ENCODE results near the gene CCDC74B. TPM values are rescaled to one million over a fixed set of nuclear protein-coding genes. Genes with fewer than 3 reads are reported as not detected.
"Not testable (repeated sequence)": the region's sequence is repeated elsewhere in the genome, so short reads cannot be mapped to it uniquely, and the experiment has no call there.

Gene CCDC74B
- total and polyA plus RNA-seq, 9 donors = 0.76 to 2.2 (median 1.2) TPM

DNA sequence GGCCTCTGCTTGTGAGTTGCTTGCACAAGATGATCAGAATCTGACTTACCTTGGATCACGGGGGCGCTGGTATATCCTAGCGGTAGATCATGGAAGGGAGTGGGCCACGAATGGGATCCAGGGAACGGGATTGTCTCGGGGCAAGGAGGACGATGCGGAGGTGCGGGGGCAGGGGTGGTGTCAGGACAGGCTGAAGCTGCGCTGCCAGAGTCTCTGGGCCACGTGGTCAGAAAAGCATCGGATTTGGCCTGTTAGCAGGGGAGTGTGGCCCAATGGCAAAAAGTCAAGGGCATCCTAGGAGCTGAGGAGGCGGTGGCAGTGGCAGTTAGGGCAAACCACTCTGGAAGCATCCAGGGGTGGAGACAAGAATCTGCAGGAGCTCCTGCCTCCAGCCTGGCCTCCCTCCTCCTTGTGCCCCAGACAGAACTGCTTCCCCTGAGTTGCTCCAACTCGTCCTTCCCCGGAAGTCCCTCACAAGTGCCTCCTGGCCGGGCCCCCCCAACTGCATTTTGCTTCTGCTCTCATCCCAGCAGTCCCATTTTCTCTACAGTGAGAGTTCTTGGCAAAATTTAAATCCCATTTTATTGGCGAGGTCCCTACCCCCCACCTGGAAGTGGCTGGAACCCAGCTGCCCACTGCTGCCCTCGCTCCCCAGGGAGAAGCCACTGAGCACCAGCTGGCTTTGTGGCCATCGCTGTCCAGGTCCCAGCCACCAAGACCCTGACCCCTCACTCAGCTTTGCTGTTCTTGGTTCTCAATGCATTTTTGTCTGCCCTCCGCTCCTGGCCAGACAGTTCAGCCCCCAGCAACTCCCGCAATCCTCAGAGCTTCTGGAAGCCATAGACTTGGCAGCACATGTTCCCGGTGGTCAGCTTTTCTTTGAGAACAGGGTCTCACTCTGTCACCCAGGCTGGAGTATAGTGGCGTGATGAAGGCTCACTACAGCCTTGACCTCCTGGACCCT lies 5.6 kb upstream of the CCDC74B start:
- H3K27me3 ChIP-seq (ENCODE audit: control insufficient read depth, insufficient read depth, low read length) = no peaks in the 10 kb centered on the region
- H3K9me3 ChIP-seq (replicated peaks; ENCODE audit: control insufficient read depth, low read depth, low read length) = no peaks in the 10 kb centered on the region
- H3K4me1 ChIP-seq (ENCODE audit: control insufficient read depth, insufficient read depth, low read length) = no peaks in the 10 kb centered on the region
- H3K27ac ChIP-seq (ENCODE audit: low read length) = no peak overlapping the region
- peaks cover 19% of the 10 kb centered on the region for H3K36me3 ChIP-seq (ENCODE audit: control insufficient read depth, insufficient read depth, low read length)
- no peak for DNase-seq
- no peak overlapping the region for H3K4me3 ChIP-seq (ENCODE audit: low read length)
- WGBS (ENCODE audit: insufficient coverage) = 87% methylated on average over 20 of the region's 23 CpGs

DNA sequence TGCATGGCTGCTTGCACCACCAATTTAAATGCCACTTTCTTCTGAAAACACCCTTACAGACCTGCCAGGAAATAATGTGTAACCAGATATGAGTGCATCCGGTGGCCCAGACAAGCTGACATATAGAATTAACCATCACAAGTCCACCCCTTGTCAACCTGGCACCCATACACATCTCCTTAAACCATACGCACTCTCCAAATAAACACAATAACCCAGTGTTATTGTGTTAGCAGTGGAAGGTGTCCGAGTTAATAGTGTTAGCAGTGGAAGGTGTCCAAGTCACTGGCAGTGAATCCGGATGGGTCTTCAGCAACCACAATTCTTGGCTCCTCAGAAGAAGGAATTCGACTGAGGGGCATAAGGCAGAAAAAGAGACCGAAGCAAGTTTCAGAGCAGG lies 3.6 kb upstream of the CCDC74B start:
- not testable (repeated sequence) for H3K9me3 ChIP-seq (replicated peaks; ENCODE audit: control insufficient read depth, low read depth, low read length); DNase-seq; H3K27ac ChIP-seq (ENCODE audit: low read length); H3K36me3 ChIP-seq (ENCODE audit: control insufficient read depth, insufficient read depth, low read length); H3K4me3 ChIP-seq (ENCODE audit: low read length); H3K4me1 ChIP-seq (ENCODE audit: control insufficient read depth, insufficient read depth, low read length); H3K27me3 ChIP-seq (ENCODE audit: control insufficient read depth, insufficient read depth, low read length)
- no CpG with 5 or more reads among the region's 6 CpGs for WGBS (ENCODE audit: insufficient coverage)

DNA sequence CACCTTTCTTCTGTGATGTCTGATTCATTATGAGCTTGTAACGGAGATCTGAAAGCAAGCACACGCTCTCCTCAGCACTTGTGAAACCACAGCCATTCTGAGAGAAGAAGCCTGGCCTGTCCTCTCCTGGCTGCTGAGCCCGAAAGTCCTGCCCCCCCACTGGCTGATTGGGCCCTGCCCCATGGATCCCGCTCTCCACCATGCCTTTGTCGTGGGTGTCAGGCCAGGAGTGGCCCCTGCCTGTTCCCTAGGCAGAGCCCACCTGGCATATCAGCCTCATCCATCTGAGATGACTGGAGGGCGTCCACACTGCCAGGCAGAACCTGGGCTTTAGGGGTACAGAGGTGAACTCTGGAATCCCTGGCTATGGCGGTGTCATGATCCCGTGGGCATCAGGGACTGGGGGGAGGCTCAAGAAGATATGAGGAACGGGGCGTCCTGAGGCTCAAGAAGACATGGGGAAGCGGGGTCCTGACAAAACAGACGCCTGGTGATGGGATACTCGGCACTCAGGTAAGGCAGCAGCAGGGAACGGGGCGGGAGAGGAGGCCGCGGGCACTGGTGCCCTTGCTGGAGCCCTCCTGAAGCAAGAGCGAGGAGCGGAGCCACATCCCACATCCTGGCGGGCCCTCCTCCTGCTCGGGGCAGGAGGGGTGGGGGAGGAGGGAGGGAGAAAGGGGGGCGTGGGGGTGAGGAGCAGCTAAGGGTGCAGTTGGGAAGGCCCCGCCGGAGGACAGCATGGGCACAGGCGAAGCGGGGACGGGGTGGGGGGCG lies 1.5 kb downstream of the CCDC74B start:
- 45% methylated on average over 16 of the region's 28 CpGs for WGBS (ENCODE audit: insufficient coverage)
- not testable (repeated sequence) for H3K27me3 ChIP-seq (ENCODE audit: control insufficient read depth, insufficient read depth, low read length); H3K36me3 ChIP-seq (ENCODE audit: control insufficient read depth, insufficient read depth, low read length); DNase-seq; H3K4me1 ChIP-seq (ENCODE audit: control insufficient read depth, insufficient read depth, low read length); H3K9me3 ChIP-seq (replicated peaks; ENCODE audit: control insufficient read depth, low read depth, low read length); H3K4me3 ChIP-seq (ENCODE audit: low read length); H3K27ac ChIP-seq (ENCODE audit: low read length)

DNA sequence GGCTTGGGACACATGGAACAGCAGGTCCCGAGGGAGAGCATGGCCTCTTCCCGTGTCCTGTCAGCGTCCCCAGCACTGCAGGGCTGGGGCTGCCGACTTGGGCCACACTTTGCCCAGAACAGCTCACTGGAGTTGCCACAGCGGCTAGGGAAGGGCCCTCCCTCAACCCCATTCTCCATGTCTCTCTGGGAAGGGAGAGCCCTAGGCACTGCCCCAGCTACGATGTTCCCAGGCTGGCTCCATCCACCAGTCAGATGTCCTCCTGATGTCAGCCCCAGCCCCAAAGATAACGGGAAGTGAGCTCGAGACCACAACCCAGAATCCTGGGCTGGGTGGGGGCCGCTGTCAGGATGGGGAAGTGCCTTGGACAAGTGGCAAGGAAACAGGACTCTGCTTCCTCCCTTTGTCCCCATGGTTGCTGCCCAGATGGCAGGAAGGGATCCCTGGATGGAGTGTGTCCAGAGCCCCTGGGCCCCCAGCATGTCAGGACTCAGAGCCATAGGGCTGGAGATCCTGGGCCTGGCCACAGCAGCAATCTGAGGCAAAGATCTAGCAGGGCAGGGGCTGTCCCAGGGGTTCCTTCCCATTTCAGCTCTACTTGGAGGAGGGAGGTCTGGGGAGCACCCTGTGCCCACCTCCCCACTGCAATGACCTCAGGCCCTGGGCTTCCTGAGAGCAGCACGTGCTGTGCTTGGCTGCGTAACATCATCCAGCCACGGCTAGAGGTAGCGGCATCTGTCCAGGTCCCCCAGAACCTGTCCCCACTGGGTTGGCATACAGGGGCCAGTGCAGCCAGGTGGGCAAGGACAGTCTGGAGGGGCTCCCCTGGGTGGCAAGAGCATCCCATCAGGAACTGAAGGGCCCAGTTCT lies 2.3 kb downstream of the CCDC74B start:
- not testable (repeated sequence) for H3K4me3 ChIP-seq (ENCODE audit: low read length); DNase-seq; H3K27ac ChIP-seq (ENCODE audit: low read length); H3K36me3 ChIP-seq (ENCODE audit: control insufficient read depth, insufficient read depth, low read length); H3K9me3 ChIP-seq (replicated peaks; ENCODE audit: control insufficient read depth, low read depth, low read length); H3K27me3 ChIP-seq (ENCODE audit: control insufficient read depth, insufficient read depth, low read length); H3K4me1 ChIP-seq (ENCODE audit: control insufficient read depth, insufficient read depth, low read length)
- 88% methylated on average over 4 of the region's 13 CpGs for WGBS (ENCODE audit: insufficient coverage)

DNA sequence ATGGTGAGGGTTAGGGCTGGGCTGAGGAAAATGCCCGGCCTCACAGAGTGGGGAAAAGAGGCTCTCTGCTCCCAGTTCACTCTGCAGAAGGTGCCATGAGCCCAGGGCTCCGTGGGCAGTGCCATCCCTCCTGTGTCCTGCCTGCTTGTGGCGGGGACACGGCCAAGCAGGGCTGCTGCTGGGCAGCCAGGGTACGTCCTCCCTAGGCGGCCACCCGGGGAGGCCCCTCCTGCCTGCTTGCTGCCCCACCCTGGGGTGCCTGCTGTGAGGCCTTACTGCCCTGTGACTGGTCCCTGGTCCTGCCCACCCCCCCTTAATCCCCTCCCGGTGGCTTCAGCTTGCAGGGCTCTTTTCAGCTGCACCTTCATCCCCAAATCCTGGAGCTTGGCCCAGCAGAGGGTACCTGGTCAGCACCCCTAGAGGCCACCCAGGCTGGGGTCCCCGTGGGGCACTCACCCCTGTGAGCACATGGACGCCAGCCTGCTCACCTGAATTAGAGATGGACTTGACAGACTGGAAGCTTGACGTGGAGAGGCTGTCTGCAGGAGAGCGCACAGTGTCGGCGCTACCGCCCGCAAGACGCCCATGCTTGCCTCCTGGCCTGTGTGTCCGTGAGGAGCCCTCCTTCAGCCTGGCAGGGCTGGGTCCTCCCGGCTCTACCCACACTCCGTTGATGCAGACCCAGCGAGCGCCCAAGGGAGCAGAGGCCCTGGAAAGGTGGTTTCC lies 3.1 kb downstream of the CCDC74B start:
- not testable (repeated sequence) for H3K4me1 ChIP-seq (ENCODE audit: control insufficient read depth, insufficient read depth, low read length); H3K4me3 ChIP-seq (ENCODE audit: low read length); H3K27ac ChIP-seq (ENCODE audit: low read length); H3K27me3 ChIP-seq (ENCODE audit: control insufficient read depth, insufficient read depth, low read length); DNase-seq; H3K36me3 ChIP-seq (ENCODE audit: control insufficient read depth, insufficient read depth, low read length); H3K9me3 ChIP-seq (replicated peaks; ENCODE audit: control insufficient read depth, low read depth, low read length)
- WGBS (ENCODE audit: insufficient coverage) = 84% methylated on average over 8 of the region's 22 CpGs

DNA sequence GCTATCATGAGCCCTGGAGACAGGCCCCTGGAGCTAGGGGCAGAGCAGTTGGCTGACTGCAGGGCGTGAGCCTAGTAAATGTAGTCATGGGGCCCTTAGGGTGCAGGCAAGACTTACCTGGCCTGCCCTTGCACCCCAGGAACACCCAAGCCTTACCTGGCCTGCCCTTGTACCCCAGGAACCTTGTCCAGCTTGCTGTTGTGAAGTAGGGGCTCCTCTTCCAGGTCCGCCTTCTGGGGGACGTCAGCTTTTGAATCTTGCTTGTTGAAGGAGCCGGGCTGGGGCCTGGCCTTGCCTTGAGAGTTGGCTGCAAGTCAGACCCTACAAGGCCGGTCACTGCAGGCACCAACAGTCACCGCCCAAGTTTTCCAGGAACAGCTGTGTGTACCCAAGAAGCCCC lies 3.9 kb downstream of the CCDC74B start:
- H3K27ac ChIP-seq (ENCODE audit: low read length); H3K4me1 ChIP-seq (ENCODE audit: control insufficient read depth, insufficient read depth, low read length); DNase-seq; H3K4me3 ChIP-seq (ENCODE audit: low read length); H3K27me3 ChIP-seq (ENCODE audit: control insufficient read depth, insufficient read depth, low read length); H3K9me3 ChIP-seq (replicated peaks; ENCODE audit: control insufficient read depth, low read depth, low read length); H3K36me3 ChIP-seq (ENCODE audit: control insufficient read depth, insufficient read depth, low read length): not testable (repeated sequence)
- WGBS (ENCODE audit: insufficient coverage) = no CpG with 5 or more reads among the region's 6 CpGs

DNA sequence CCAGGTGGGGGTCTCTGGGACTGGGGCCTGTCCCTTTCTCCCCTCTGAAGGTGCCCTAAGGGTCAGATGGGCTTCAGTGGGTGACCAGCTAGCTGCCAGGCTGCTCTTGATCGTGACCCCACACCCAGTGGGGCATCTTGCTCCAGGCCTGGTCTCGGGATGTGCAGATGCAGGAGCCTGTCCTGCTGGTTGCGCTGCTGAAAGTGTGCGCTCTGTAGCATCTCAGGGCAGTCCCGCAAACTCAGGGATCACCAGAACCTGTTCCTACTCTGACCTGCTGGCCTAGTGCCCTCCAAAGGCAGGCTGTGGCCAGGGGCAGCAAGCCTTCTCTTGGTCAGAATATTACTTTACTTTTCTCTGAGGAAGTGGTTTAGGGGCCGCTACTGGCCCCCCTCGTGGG lies 4.4 kb downstream of the CCDC74B start:
- H3K27me3 ChIP-seq (ENCODE audit: control insufficient read depth, insufficient read depth, low read length); H3K36me3 ChIP-seq (ENCODE audit: control insufficient read depth, insufficient read depth, low read length); H3K9me3 ChIP-seq (replicated peaks; ENCODE audit: control insufficient read depth, low read depth, low read length); H3K27ac ChIP-seq (ENCODE audit: low read length); H3K4me1 ChIP-seq (ENCODE audit: control insufficient read depth, insufficient read depth, low read length); H3K4me3 ChIP-seq (ENCODE audit: low read length); DNase-seq: not testable (repeated sequence)
- WGBS (ENCODE audit: insufficient coverage) = no CpG with 5 or more reads among the region's 7 CpGs

DNA sequence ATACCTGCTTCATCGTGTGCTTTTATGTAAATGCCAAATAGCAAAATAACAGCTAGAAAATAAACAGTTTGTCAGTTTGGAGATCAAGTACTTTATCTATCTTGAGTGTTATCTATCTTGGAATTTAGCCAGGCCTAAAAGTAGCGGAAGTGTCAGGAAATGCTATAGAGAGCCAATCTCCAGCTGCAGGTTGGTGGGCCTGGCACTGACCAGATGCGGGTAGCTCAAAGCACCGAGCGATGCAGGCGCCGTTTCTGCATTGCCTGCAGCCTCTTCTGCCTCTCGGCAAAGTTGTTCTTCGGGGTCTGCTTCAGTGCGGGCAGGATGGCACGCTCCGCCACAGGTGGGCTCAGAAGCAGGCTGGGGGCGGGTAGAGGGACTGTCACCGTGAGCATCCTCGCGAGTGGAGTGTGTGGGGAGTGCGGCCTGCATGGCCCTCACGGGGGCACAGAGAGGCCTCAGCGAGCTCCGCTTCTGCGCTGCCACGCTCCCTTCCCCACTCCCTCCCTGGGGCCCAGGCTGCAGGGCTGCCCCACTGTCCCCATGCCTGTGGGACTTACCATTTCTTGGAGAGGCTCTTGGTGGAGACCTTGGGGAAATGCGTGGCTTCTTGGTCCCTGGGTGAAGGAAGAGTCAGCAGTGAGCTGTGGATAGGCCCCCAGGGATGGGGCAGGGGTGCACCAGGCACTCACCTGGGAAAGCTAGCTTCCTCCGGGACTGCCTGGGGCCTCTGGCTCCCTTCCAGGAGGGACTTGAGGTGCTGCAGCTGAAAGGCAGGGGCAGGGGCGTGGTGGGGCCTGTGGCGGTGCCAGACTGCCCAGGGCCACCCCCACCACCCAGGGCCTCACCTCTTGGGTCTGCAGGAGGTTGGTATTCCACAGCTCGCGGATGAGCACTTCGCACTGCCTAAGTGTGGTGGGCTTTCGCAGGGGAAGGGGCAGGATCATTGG lies 5.3 kb downstream of the CCDC74B start:
- not testable (repeated sequence) for H3K36me3 ChIP-seq (ENCODE audit: control insufficient read depth, insufficient read depth, low read length); H3K4me1 ChIP-seq (ENCODE audit: control insufficient read depth, insufficient read depth, low read length); H3K9me3 ChIP-seq (replicated peaks; ENCODE audit: control insufficient read depth, low read depth, low read length); DNase-seq; H3K27ac ChIP-seq (ENCODE audit: low read length); H3K27me3 ChIP-seq (ENCODE audit: control insufficient read depth, insufficient read depth, low read length); H3K4me3 ChIP-seq (ENCODE audit: low read length)
- 77% methylated on average over 3 of the region's 30 CpGs for WGBS (ENCODE audit: insufficient coverage)

DNA sequence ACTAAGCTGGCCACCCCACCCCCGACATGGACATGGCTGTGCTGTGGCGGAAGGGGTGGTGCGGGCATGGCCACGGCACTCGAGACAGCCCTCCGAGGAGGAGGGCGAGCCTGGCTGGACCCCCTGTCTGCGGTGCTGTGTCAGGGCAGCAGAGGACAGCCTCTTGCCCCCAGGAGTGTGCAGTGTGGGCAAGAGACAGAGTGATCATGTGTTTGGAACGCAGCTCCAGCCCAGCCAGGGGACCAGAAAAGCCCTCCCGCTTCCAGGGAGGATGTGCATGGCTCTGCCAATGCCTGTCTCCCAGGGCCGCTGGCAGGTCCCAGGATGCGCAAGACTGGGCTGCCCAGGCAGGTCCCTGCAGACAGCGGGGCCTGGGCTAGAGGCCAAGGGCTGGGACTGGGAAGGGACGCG lies 6.1 kb downstream of the CCDC74B start:
- H3K4me3 ChIP-seq (ENCODE audit: low read length); DNase-seq; H3K36me3 ChIP-seq (ENCODE audit: control insufficient read depth, insufficient read depth, low read length); H3K4me1 ChIP-seq (ENCODE audit: control insufficient read depth, insufficient read depth, low read length); H3K27ac ChIP-seq (ENCODE audit: low read length); H3K27me3 ChIP-seq (ENCODE audit: control insufficient read depth, insufficient read depth, low read length); H3K9me3 ChIP-seq (replicated peaks; ENCODE audit: control insufficient read depth, low read depth, low read length): not testable (repeated sequence)
- WGBS (ENCODE audit: insufficient coverage) = 93% methylated on average over 8 of the region's 15 CpGs

Data from muscle of leg (tissue), 11 donors.